ENCODE data around the gene PACSIN2.
A peak's percentile ranks its signal among the peaks of the same experiment; 100 is the strongest.

PACSIN2 gene, protein sequence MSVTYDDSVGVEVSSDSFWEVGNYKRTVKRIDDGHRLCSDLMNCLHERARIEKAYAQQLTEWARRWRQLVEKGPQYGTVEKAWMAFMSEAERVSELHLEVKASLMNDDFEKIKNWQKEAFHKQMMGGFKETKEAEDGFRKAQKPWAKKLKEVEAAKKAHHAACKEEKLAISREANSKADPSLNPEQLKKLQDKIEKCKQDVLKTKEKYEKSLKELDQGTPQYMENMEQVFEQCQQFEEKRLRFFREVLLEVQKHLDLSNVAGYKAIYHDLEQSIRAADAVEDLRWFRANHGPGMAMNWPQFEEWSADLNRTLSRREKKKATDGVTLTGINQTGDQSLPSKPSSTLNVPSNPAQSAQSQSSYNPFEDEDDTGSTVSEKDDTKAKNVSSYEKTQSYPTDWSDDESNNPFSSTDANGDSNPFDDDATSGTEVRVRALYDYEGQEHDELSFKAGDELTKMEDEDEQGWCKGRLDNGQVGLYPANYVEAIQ

DNA sequence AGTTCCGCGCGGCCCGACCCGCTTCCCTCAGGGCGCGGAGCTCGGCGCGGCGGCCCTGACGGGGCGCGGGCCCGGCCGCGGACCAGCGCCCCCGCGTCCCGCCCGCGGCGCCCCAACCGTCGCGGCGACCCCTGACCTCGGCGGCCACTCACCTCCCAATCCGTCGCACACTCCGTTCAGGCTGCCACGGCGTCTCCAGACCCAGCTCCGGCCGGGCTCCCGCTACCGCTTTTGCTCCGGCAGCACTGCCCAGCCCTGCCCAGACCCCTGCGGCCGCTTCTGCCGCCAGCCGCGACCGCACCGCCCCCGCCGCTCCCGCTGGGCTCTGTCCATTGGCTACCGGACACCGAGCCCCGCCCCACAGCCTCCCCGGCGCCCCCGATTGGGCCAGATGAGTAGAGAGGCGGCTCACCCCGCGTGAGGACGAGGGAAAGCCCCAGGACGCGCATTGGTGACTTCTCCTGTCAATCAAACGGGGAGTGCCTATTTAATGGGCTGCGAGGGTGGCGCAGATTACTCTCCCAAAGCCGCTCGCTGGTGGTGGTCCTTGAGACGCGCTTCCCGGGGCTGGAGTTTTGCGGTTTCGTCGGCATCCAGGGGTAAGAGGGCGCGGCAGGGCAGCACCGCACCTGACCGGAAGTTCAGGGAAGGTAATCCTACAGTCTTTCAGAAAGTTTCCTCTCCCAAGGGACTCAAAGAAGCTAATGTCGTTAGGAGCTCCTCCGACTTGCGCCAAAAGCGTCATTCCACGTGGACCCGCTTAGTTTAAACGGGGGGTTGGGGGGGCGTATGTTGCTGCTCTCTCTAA, at the start of gene PACSIN2:
PACSIN2 (minus strand) TSS at position 281 of the 808 bp plus-strand sequence. CDS start 103,069 bp downstream, outside the sequence.
- Histone ChIP-seq H3K79me2 (peaks cover 5% of the 10 kb centered on the region), H3K9me3 (ENCODE audit: control insufficient read depth, low read length) (no peaks in the 10 kb centered on the region), H3K27ac (peak within 1 kb of the TSS; percentile 29), H3K9ac (no peak within 1 kb of the TSS), H3K4me3 (ENCODE audit: low read depth, low read length) (peak within 1 kb of the TSS; percentile 76), H3K36me3 (ENCODE audit: control insufficient read depth, insufficient read depth, low read length) (no peaks in the 10 kb centered on the region), H3K4me1 (peaks cover 10% of the 10 kb centered on the region), H3K4me2 (ENCODE audit: low read length) (peak within 1 kb of the TSS; percentile 100), H3K27me3 (ENCODE audit: control insufficient read depth, insufficient read depth, low read length) (no peaks in the 10 kb centered on the region), H2AFZ (peak within 1 kb of the TSS; percentile 86)
- TF ChIP-seq, protein P1, sequence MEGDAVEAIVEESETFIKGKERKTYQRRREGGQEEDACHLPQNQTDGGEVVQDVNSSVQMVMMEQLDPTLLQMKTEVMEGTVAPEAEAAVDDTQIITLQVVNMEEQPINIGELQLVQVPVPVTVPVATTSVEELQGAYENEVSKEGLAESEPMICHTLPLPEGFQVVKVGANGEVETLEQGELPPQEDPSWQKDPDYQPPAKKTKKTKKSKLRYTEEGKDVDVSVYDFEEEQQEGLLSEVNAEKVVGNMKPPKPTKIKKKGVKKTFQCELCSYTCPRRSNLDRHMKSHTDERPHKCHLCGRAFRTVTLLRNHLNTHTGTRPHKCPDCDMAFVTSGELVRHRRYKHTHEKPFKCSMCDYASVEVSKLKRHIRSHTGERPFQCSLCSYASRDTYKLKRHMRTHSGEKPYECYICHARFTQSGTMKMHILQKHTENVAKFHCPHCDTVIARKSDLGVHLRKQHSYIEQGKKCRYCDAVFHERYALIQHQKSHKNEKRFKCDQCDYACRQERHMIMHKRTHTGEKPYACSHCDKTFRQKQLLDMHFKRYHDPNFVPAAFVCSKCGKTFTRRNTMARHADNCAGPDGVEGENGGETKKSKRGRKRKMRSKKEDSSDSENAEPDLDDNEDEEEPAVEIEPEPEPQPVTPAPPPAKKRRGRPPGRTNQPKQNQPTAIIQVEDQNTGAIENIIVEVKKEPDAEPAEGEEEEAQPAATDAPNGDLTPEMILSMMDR (IDR thresholded peaks at IDR 0.05): no peak

DNA sequence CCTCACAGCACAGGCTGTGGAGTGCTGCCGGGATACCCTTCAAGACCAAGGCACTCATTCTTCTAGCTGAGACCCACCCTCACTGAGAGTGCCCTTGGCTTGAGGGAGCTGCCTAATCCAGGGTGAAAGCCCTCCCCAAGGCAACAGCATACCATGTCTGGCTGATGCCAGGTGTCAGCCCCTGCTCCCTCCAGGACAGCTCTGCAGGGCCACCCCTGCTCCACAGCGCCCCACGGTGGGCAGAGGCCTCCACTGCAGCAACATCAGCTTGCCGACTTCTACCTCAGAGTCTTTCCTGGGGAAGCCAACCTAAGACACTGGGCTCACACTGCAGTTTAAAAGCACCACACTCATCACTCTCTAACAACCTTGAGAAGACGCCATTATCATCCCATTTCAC, 45.2 kb upstream of the PACSIN2 start:
- H3K9ac ChIP-seq: no peak overlapping the region
- H3K27me3 ChIP-seq (ENCODE audit: control insufficient read depth, insufficient read depth, low read length): no peaks in the 10 kb centered on the region
- TF ChIP-seq, protein P1 (IDR thresholded peaks at IDR 0.05): no peak
- H3K4me2 ChIP-seq (ENCODE audit: low read length): no peak overlapping the region
- H3K27ac ChIP-seq: no peak overlapping the region
- H3K79me2 ChIP-seq: no peaks in the 10 kb centered on the region
- no peaks in the 10 kb centered on the region for H3K4me1 ChIP-seq
- no peak overlapping the region for H2AFZ ChIP-seq
- no peak overlapping the region for H3K4me3 ChIP-seq (ENCODE audit: low read depth, low read length)
- H3K36me3 ChIP-seq (ENCODE audit: control insufficient read depth, insufficient read depth, low read length): no peaks in the 10 kb centered on the region
- no peaks in the 10 kb centered on the region for H3K9me3 ChIP-seq (ENCODE audit: control insufficient read depth, low read length)

DNA sequence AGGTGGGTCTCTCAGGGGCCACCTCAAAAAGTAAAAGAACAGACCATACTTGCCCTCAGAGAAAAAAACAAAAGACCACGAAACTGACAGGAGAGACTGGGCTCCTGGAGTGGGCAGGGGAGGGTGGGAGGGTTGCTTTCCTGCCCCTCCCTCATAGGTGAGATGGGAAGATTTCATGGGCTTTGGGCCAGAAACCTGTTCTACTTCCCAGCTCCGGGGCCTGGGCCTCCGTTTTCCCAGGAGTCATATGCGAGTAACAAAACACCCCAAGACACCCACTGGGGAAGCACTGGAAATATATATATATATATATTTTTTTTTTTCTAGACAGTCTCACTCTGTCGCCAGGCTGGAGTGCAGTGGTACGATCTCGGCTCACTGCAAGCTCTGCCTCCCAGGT, 42.7 kb upstream of the PACSIN2 start:
- Histone ChIP-seq H3K36me3 (ENCODE audit: control insufficient read depth, insufficient read depth, low read length) (no peaks in the 10 kb centered on the region), H3K27me3 (ENCODE audit: control insufficient read depth, insufficient read depth, low read length) (no peaks in the 10 kb centered on the region), H3K79me2 (no peaks in the 10 kb centered on the region), H3K9ac (no peak overlapping the region), H3K4me1 (no peaks in the 10 kb centered on the region), H2AFZ (no peak overlapping the region), H3K4me2 (ENCODE audit: low read length) (no peak overlapping the region), H3K9me3 (ENCODE audit: control insufficient read depth, low read length) (no peaks in the 10 kb centered on the region), H3K27ac (no peak overlapping the region), H3K4me3 (ENCODE audit: low read depth, low read length) (no peak overlapping the region)
- TF ChIP-seq, protein P1 (IDR thresholded peaks at IDR 0.05): no peak

DNA sequence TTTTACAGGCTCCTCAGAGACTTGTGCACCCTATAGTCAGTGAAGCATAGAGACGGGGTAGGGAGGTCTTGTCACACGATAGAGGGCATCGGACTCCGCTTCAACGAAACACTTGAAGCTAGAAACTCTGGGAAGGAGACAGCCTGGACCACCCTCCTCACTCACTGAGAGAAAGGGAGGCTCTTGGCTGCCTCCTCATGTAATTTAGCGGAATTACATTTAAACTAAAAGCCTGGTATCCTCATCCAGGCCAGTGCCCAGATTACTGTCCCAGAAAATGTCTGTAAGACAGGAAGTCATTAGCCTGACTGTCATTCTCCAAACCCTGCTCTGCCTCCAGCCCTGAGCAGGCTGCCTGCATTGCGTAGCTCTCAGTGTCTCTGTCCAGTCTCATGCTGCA, 38.2 kb upstream of the PACSIN2 start:
- Histone ChIP-seq H3K79me2 (no peaks in the 10 kb centered on the region), H3K4me2 (ENCODE audit: low read length) (no peak overlapping the region), H3K4me1 (no peaks in the 10 kb centered on the region), H3K9me3 (ENCODE audit: control insufficient read depth, low read length) (no peaks in the 10 kb centered on the region), H3K27me3 (ENCODE audit: control insufficient read depth, insufficient read depth, low read length) (no peaks in the 10 kb centered on the region), H3K9ac (no peak overlapping the region), H3K4me3 (ENCODE audit: low read depth, low read length) (no peak overlapping the region), H2AFZ (no peak overlapping the region), H3K27ac (no peak overlapping the region), H3K36me3 (ENCODE audit: control insufficient read depth, insufficient read depth, low read length) (no peaks in the 10 kb centered on the region)
- TF ChIP-seq, protein P1 (IDR thresholded peaks at IDR 0.05): no peak

Measured in parathyroid adenoma (tissue), 2 donors.